Measurements from ENCODE around the gene GRIP1. TPM values are rescaled to one million over a fixed set of nuclear protein-coding genes. Genes with fewer than 3 reads are reported as not detected.

The GRIP1 gene
- total and polyA plus RNA-seq, 2 experiments from 2014 or later = 7.7 TPM

GRCh38 chr12:66603981-66604479, 74.8 kb downstream of the GRIP1 start:
- WGBS (ENCODE audit: low lambda C conversion rate, missing lambda C conversion rate) = 96% methylated on average over 3 of the region's 3 CpGs
- H3K36me3 ChIP-seq (replicated peaks; ENCODE audit: insufficient read depth, low read depth) = no peaks in the 10 kb centered on the region
- no peaks in the 10 kb centered on the region for H3K9me2 ChIP-seq (replicated peaks; ENCODE audit: insufficient read depth)
- no peaks in the 10 kb centered on the region for H3K4me1 ChIP-seq (ENCODE audit: insufficient read depth)
- TF ChIP-seq CTCF (IDR thresholded peaks at IDR 0.05; ENCODE audit: poor library complexity) (no peak), EZH2phosphoT487 (IDR thresholded peaks at IDR 0.05; ENCODE audit: low read depth, severe bottlenecking, unreplicated experiment) (no peak), EZH2 (IDR thresholded peaks at IDR 0.05; ENCODE audit: borderline replicate concordance) (no peak)
- no peaks in the 10 kb centered on the region for H3K79me2 ChIP-seq
- no peaks in the 10 kb centered on the region for H3K9me3 ChIP-seq (ENCODE audit: low read depth)
- H3K4me3 ChIP-seq = no peak overlapping the region
- no peak for DNase-seq (ENCODE audit: low spot score)
- H2AFZ ChIP-seq = no peak overlapping the region
- H3K4me2 ChIP-seq = no peak overlapping the region
- no peaks in the 10 kb centered on the region for H3K27me3 ChIP-seq
- no peak overlapping the region for H3K27ac ChIP-seq
- no peaks in the 10 kb centered on the region for H4K20me1 ChIP-seq (ENCODE audit: insufficient read depth, poor library complexity, severe bottlenecking)

- no peak overlapping the region for H2AFZ ChIP-seq
- no peaks in the 10 kb centered on the region for H3K9me3 ChIP-seq (ENCODE audit: low read depth)
- H3K27ac ChIP-seq = no peak overlapping the region
- peak; percentile 20 for DNase-seq (ENCODE audit: low spot score)
- TF ChIP-seq EZH2 (IDR thresholded peaks at IDR 0.05; ENCODE audit: borderline replicate concordance) (no peak), EZH2phosphoT487 (IDR thresholded peaks at IDR 0.05; ENCODE audit: low read depth, severe bottlenecking, unreplicated experiment) (no peak), CTCF (IDR thresholded peaks at IDR 0.05; ENCODE audit: poor library complexity) (no peak)
- H3K4me1 ChIP-seq (ENCODE audit: insufficient read depth) = no peaks in the 10 kb centered on the region
- no peaks in the 10 kb centered on the region for H3K27me3 ChIP-seq
- H3K9me2 ChIP-seq (replicated peaks; ENCODE audit: insufficient read depth) = no peaks in the 10 kb centered on the region
- no peaks in the 10 kb centered on the region for H3K79me2 ChIP-seq
- 88% methylated on average over 2 of the region's 2 CpGs for WGBS (ENCODE audit: low lambda C conversion rate, missing lambda C conversion rate)
- no peak overlapping the region for H3K4me2 ChIP-seq
- no peaks in the 10 kb centered on the region for H3K36me3 ChIP-seq (replicated peaks; ENCODE audit: insufficient read depth, low read depth)
- H4K20me1 ChIP-seq (ENCODE audit: insufficient read depth, poor library complexity, severe bottlenecking) = no peaks in the 10 kb centered on the region
- no peak overlapping the region for H3K4me3 ChIP-seq
Measured at GRCh38 chr12:66603461-66603860, 75.4 kb downstream of the GRIP1 start.

GRCh38 chr12:66602483-66603143, 76.3 kb downstream of the GRIP1 start:
- Histone ChIP-seq H2AFZ (no peak overlapping the region), H3K79me2 (no peaks in the 10 kb centered on the region), H3K27me3 (no peaks in the 10 kb centered on the region), H3K27ac (no peak overlapping the region), H3K36me3 (replicated peaks; ENCODE audit: insufficient read depth, low read depth) (no peaks in the 10 kb centered on the region), H3K9me2 (replicated peaks; ENCODE audit: insufficient read depth) (no peaks in the 10 kb centered on the region), H3K4me2 (no peak overlapping the region), H3K4me3 (no peak overlapping the region), H3K9me3 (ENCODE audit: low read depth) (no peaks in the 10 kb centered on the region), H3K4me1 (ENCODE audit: insufficient read depth) (no peaks in the 10 kb centered on the region), H4K20me1 (ENCODE audit: insufficient read depth, poor library complexity, severe bottlenecking) (no peaks in the 10 kb centered on the region)
- no peak for TF ChIP-seq CTCF (IDR thresholded peaks at IDR 0.05; ENCODE audit: poor library complexity)
- TF ChIP-seq EZH2 (IDR thresholded peaks at IDR 0.05; ENCODE audit: borderline replicate concordance) = no peak
- no peak for TF ChIP-seq EZH2phosphoT487 (IDR thresholded peaks at IDR 0.05; ENCODE audit: low read depth, severe bottlenecking, unreplicated experiment)
- DNase-seq (ENCODE audit: low spot score) = no peak
- 31% methylated on average over 1 of the region's 1 CpG for WGBS (ENCODE audit: low lambda C conversion rate, missing lambda C conversion rate)

Measured in hepatocyte (in vitro differentiated cells).